ENCODE measurements around the gene COL6A2.
"Not testable (repeated sequence)": the region's sequence is repeated elsewhere in the genome, so short reads cannot be mapped to it uniquely, and the experiment has no call there.

Gene COL6A2

GRCh38 chr21:46156678-46157077, 58.8 kb downstream of the COL6A2 start:
- no peak for DNase-seq (ENCODE audit: low read depth)

GRCh38 chr21:46157396-46157986, 59.6 kb downstream of the COL6A2 start:
- DNase-seq (ENCODE audit: low read depth) = no peak

- no peak for DNase-seq (ENCODE audit: low read depth)
These were observed 60.1 kb downstream of the COL6A2 start for GRCh38 chr21:46157987-46158451.

- DNase-seq (ENCODE audit: low read depth) = no peak
These were observed 60.9 kb downstream of the COL6A2 start for GRCh38 chr21:46158666-46159300.

- no peak for DNase-seq (ENCODE audit: low read depth)
These were observed 61.5 kb downstream of the COL6A2 start for GRCh38 chr21:46159390-46159789.

- DNase-seq (ENCODE audit: low read depth) = no peak
These were observed 62.1 kb downstream of the COL6A2 start for GRCh38 chr21:46159841-46160656.

- no peak for DNase-seq (ENCODE audit: low read depth)
These were observed 62.7 kb downstream of the COL6A2 start for GRCh38 chr21:46160657-46160906.

GRCh38 chr21:46160907-46161632, 63.2 kb downstream of the COL6A2 start:
- no peak for DNase-seq (ENCODE audit: low read depth)

- DNase-seq (ENCODE audit: low read depth) = no peak
These were observed 64.0 kb downstream of the COL6A2 start for GRCh38 chr21:46161633-46162592.

- no peak for DNase-seq (ENCODE audit: low read depth)
These were observed 65.5 kb downstream of the COL6A2 start for GRCh38 chr21:46163380-46163779.

- DNase-seq (ENCODE audit: low read depth) = no peak
These were observed 67.2 kb downstream of the COL6A2 start for GRCh38 chr21:46165098-46165497.

- DNase-seq (ENCODE audit: low read depth) = no peak
These were observed 70.3 kb downstream of the COL6A2 start for GRCh38 chr21:46168238-46168637.

- DNase-seq (ENCODE audit: low read depth) = no peak
These were observed 70.9 kb downstream of the COL6A2 start for GRCh38 chr21:46168659-46169386.

- DNase-seq (ENCODE audit: low read depth) = not testable (repeated sequence)
These were observed 72.7 kb downstream of the COL6A2 start for GRCh38 chr21:46170436-46171193.

- no peak for DNase-seq (ENCODE audit: low read depth)
These were observed 73.7 kb downstream of the COL6A2 start for GRCh38 chr21:46171585-46171984.

GRCh38 chr21:46171996-46172862, 74.3 kb downstream of the COL6A2 start:
- DNase-seq (ENCODE audit: low read depth) = no peak

GRCh38 chr21:46172863-46173528, 75.1 kb downstream of the COL6A2 start:
- no peak for DNase-seq (ENCODE audit: low read depth)

GRCh38 chr21:46173573-46173972, 75.7 kb downstream of the COL6A2 start:
- DNase-seq (ENCODE audit: low read depth) = no peak

Measured in stimulated activated CD8-positive, alpha-beta memory T cell treated with anti-CD3 and anti-CD28 coated beads, Interleukin-15, amount 100 ng/mL, for 1 hour (primary cell).